ENCODE data around the gene PRDX6. TPM values are rescaled to one million over a fixed set of nuclear protein-coding genes. Genes with fewer than 3 reads are reported as not detected.
"Not testable (repeated sequence)": the region's sequence is repeated elsewhere in the genome, so short reads cannot be mapped to it uniquely, and the experiment has no call there.

Gene PRDX6
- total RNA-seq, 2 donors from 2014 or later, result 136 to 147 TPM

GRCh38 chr1:173489149-173489600, 12.0 kb downstream of the PRDX6 start:
- Mint-ChIP-seq H3K4me1 (ENCODE audit: low read depth) (no peaks in the 10 kb centered on the region), H3K4me3 (no peak overlapping the region), H3K27me3 (ENCODE audit: low read depth) (no peaks in the 10 kb centered on the region), H3K9me3 (peaks cover 1 to 3% of the 10 kb centered on the region in 2 donors), H3K27ac (no peak overlapping the region), H3K36me3 (ENCODE audit: insufficient read depth in 2 of 2) (peaks cover 9 to 29% of the 10 kb centered on the region in 2 donors)
- DNase-seq (no peak), ATAC-seq (replicated peaks in 1 of 2) (no peak)

- H3K27me3 Mint-ChIP-seq (ENCODE audit: low read depth), result no peaks in the 10 kb centered on the region
- H3K9me3 Mint-ChIP-seq, result peaks cover 1 to 3% of the 10 kb centered on the region in 2 donors
- no peak overlapping the region for H3K4me3 Mint-ChIP-seq
- H3K4me1 Mint-ChIP-seq (ENCODE audit: low read depth), result no peaks in the 10 kb centered on the region
- DNase-seq (no peak), ATAC-seq (replicated peaks in 1 of 2) (no peak)
- no peak overlapping the region for H3K27ac Mint-ChIP-seq
- H3K36me3 Mint-ChIP-seq (ENCODE audit: insufficient read depth in 2 of 2), result peaks cover 6 to 24% of the 10 kb centered on the region in 2 donors
Observed at GRCh38 chr1:173489929-173490328, 12.8 kb downstream of the PRDX6 start.

GRCh38 chr1:173491508-173491907, 14.4 kb downstream of the PRDX6 start:
- ATAC-seq (replicated peaks in 1 of 2) (no peak), DNase-seq (no peak)
- peaks cover 1 to 3% of the 10 kb centered on the region in 2 donors for H3K9me3 Mint-ChIP-seq
- H3K36me3 Mint-ChIP-seq (ENCODE audit: insufficient read depth in 2 of 2), result peaks cover 4 to 12% of the 10 kb centered on the region in 2 donors
- no peak overlapping the region for H3K27ac Mint-ChIP-seq
- H3K4me3 Mint-ChIP-seq, result no peak overlapping the region
- H3K27me3 Mint-ChIP-seq (ENCODE audit: low read depth), result no peaks in the 10 kb centered on the region
- no peaks in the 10 kb centered on the region for H3K4me1 Mint-ChIP-seq (ENCODE audit: low read depth)

GRCh38 chr1:173493125-173493524, 16.0 kb downstream of the PRDX6 start:
- H3K4me1 Mint-ChIP-seq (ENCODE audit: low read depth); DNase-seq; H3K36me3 Mint-ChIP-seq (ENCODE audit: insufficient read depth in 2 of 2); H3K9me3 Mint-ChIP-seq; H3K27ac Mint-ChIP-seq; H3K4me3 Mint-ChIP-seq; ATAC-seq (replicated peaks in 1 of 2); H3K27me3 Mint-ChIP-seq (ENCODE audit: low read depth): not testable (repeated sequence)

- no peaks in the 10 kb centered on the region for H3K4me1 Mint-ChIP-seq (ENCODE audit: low read depth)
- H3K9me3 Mint-ChIP-seq, result peaks cover 5 to 9% of the 10 kb centered on the region in 2 donors
- no peak overlapping the region for H3K27ac Mint-ChIP-seq
- ATAC-seq (replicated peaks in 1 of 2), result no peak
- no peak for DNase-seq
- H3K4me3 Mint-ChIP-seq, result no peak overlapping the region
- H3K27me3 Mint-ChIP-seq (ENCODE audit: low read depth), result no peaks in the 10 kb centered on the region
- H3K36me3 Mint-ChIP-seq (ENCODE audit: insufficient read depth in 2 of 2), result peaks cover 2 to 3% of the 10 kb centered on the region in 2 donors
Observed at GRCh38 chr1:173495609-173496267, 18.6 kb downstream of the PRDX6 start.

GRCh38 chr1:173496757-173497320, 19.7 kb downstream of the PRDX6 start:
- no peak for ATAC-seq (replicated peaks in 1 of 2)
- Mint-ChIP-seq H3K4me1 (ENCODE audit: low read depth) (no peaks in the 10 kb centered on the region), H3K27me3 (ENCODE audit: low read depth) (no peaks in the 10 kb centered on the region), H3K9me3 (peaks cover 5 to 9% of the 10 kb centered on the region in 2 donors), H3K36me3 (ENCODE audit: insufficient read depth in 2 of 2) (peaks cover 2 to 3% of the 10 kb centered on the region in 2 donors), H3K27ac (no peak overlapping the region), H3K4me3 (no peak overlapping the region)
- no peak for DNase-seq

- DNase-seq, result no peak
- H3K4me3 Mint-ChIP-seq, result no peak overlapping the region
- H3K27ac Mint-ChIP-seq, result no peak overlapping the region
- no peaks in the 10 kb centered on the region for H3K4me1 Mint-ChIP-seq (ENCODE audit: low read depth)
- no peak for ATAC-seq (replicated peaks in 1 of 2)
- H3K27me3 Mint-ChIP-seq (ENCODE audit: low read depth), result no peaks in the 10 kb centered on the region
- H3K36me3 Mint-ChIP-seq (ENCODE audit: insufficient read depth in 2 of 2), result peaks cover 2 to 3% of the 10 kb centered on the region in 2 donors
- peaks cover 4 to 6% of the 10 kb centered on the region in 2 donors for H3K9me3 Mint-ChIP-seq
Observed at GRCh38 chr1:173499729-173500128, 22.6 kb downstream of the PRDX6 start.

GRCh38 chr1:173502104-173502503, 25.0 kb downstream of the PRDX6 start:
- Mint-ChIP-seq H3K4me1 (ENCODE audit: low read depth) (no peaks in the 10 kb centered on the region), H3K27ac (no peak overlapping the region), H3K9me3 (peaks cover 1% of the 10 kb centered on the region in 2 donors), H3K4me3 (no peak overlapping the region), H3K36me3 (ENCODE audit: insufficient read depth in 2 of 2) (peaks cover 0 to 2% of the 10 kb centered on the region in 2 donors), H3K27me3 (ENCODE audit: low read depth) (no peaks in the 10 kb centered on the region)
- DNase-seq, result no peak
- ATAC-seq (replicated peaks in 1 of 2), result no peak

GRCh38 chr1:173503391-173503790, 26.3 kb downstream of the PRDX6 start:
- no peak overlapping the region for H3K27ac Mint-ChIP-seq

GRCh38 chr1:173504268-173504667, 27.1 kb downstream of the PRDX6 start:
- no peaks in the 10 kb centered on the region for H3K27me3 Mint-ChIP-seq (ENCODE audit: low read depth)
- no peaks in the 10 kb centered on the region for H3K9me3 Mint-ChIP-seq
- DNase-seq (no peak), ATAC-seq (replicated peaks in 1 of 2) (no peak)
- H3K4me3 Mint-ChIP-seq, result no peak overlapping the region
- no peaks in the 10 kb centered on the region for H3K36me3 Mint-ChIP-seq (ENCODE audit: insufficient read depth in 2 of 2)
- H3K27ac Mint-ChIP-seq, result no peak overlapping the region
- H3K4me1 Mint-ChIP-seq (ENCODE audit: low read depth), result no peaks in the 10 kb centered on the region

More at GRCh38 chr1:173503391-173503790, 26.3 kb downstream of the PRDX6 start:
- Mint-ChIP-seq H3K36me3 (ENCODE audit: insufficient read depth in 2 of 2) (no peaks in the 10 kb centered on the region), H3K9me3 (no peaks in the 10 kb centered on the region), H3K4me3 (no peak overlapping the region), H3K27me3 (ENCODE audit: low read depth) (no peaks in the 10 kb centered on the region), H3K4me1 (ENCODE audit: low read depth) (no peaks in the 10 kb centered on the region)
- DNase-seq (no peak), ATAC-seq (replicated peaks in 1 of 2) (no peak)

- no peak overlapping the region for H3K4me3 Mint-ChIP-seq
- no peaks in the 10 kb centered on the region for H3K9me3 Mint-ChIP-seq
- H3K27me3 Mint-ChIP-seq (ENCODE audit: low read depth), result no peaks in the 10 kb centered on the region
- H3K27ac Mint-ChIP-seq, result peak overlapping the region; percentile 22
- DNase-seq (no peak), ATAC-seq (replicated peaks in 1 of 2) (no peak)
- no peaks in the 10 kb centered on the region for H3K36me3 Mint-ChIP-seq (ENCODE audit: insufficient read depth in 2 of 2)
- H3K4me1 Mint-ChIP-seq (ENCODE audit: low read depth), result no peaks in the 10 kb centered on the region
Observed at GRCh38 chr1:173505391-173505790, 28.3 kb downstream of the PRDX6 start.

- Mint-ChIP-seq H3K9me3 (no peaks in the 10 kb centered on the region), H3K4me3 (no peak overlapping the region), H3K27ac (no peak overlapping the region), H3K36me3 (ENCODE audit: insufficient read depth in 2 of 2) (no peaks in the 10 kb centered on the region), H3K27me3 (ENCODE audit: low read depth) (no peaks in the 10 kb centered on the region), H3K4me1 (ENCODE audit: low read depth) (no peaks in the 10 kb centered on the region)
- peak; percentile 50 for ATAC-seq (replicated peaks in 1 of 2)
- DNase-seq, result peak; percentile 9 to 12
Observed at GRCh38 chr1:173506437-173506836, 29.3 kb downstream of the PRDX6 start.

GRCh38 chr1:173507205-173507846, 30.2 kb downstream of the PRDX6 start:
- Mint-ChIP-seq H3K4me3 (no peak overlapping the region), H3K36me3 (ENCODE audit: insufficient read depth in 2 of 2) (no peaks in the 10 kb centered on the region), H3K27ac (no peak overlapping the region), H3K4me1 (ENCODE audit: low read depth) (no peaks in the 10 kb centered on the region), H3K27me3 (ENCODE audit: low read depth) (no peaks in the 10 kb centered on the region), H3K9me3 (no peaks in the 10 kb centered on the region)
- DNase-seq (no peak), ATAC-seq (replicated peaks in 1 of 2) (no peak)

All from activated T-cell treated with anti-CD3 and anti-CD28 coated beads, Interleukin-2, amount 50 U/mL, for 72 hours (primary cell).